Subcutaneous adipose tissue (tissue), 4 donors: ENCODE results near the gene TCF25. TPM values are rescaled to one million over a fixed set of nuclear protein-coding genes. Genes with fewer than 3 reads are reported as not detected.

Source experiments
- total RNA-seq, 4 donors: library from RNA; depleted of rRNA; stranded (reverse); fragments of >200 nt; gene quantifications; one replicate each; pipeline ENCODE4 v1.1.0, GENCODE V29; 2016
- TF ChIP-seq, protein P1 (sequence below): fragments of 450-650 bp; IDR thresholded peaks from one replicate; pipeline ENCODE4 v1.5.1; 2016; ENCODE audit warnings: low read depth, mild to moderate bottlenecking, control low read depth, antibody characterized with exemption, moderate library complexity

The TCF25 gene
- total RNA-seq, 4 donors from 2014 or later = 147 to 240 (median 148) TPM

- TF ChIP-seq, protein P1, sequence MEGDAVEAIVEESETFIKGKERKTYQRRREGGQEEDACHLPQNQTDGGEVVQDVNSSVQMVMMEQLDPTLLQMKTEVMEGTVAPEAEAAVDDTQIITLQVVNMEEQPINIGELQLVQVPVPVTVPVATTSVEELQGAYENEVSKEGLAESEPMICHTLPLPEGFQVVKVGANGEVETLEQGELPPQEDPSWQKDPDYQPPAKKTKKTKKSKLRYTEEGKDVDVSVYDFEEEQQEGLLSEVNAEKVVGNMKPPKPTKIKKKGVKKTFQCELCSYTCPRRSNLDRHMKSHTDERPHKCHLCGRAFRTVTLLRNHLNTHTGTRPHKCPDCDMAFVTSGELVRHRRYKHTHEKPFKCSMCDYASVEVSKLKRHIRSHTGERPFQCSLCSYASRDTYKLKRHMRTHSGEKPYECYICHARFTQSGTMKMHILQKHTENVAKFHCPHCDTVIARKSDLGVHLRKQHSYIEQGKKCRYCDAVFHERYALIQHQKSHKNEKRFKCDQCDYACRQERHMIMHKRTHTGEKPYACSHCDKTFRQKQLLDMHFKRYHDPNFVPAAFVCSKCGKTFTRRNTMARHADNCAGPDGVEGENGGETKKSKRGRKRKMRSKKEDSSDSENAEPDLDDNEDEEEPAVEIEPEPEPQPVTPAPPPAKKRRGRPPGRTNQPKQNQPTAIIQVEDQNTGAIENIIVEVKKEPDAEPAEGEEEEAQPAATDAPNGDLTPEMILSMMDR = no peak
These were observed 27.5 kb downstream of the TCF25 start for GRCh38 chr16:89900885-89901284.

DNA sequence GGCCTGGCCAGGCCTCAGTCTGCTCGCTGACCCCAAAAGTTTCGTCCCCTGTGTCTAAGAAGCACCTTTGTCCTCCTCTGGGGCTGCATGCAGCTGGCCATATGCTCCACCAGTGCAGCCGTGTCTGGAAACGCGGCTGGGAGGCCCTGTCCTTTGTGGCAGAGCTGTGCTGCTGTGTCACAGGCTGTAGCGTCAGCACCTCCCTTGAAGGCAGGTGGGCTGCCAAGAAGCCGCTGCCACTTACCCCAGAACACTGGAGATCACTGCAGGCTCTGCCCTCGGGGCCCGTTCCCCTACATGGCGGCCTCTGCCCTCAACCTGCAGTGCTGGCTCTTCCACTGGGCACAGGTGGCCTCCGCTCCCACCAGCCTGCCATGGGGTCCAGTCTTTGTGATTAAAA lies 29.6 kb downstream of the TCF25 start:
- TF ChIP-seq, protein P1 = no peak

- TF ChIP-seq, protein P1 = no peak
These were observed 30.6 kb downstream of the TCF25 start for GRCh38 chr16:89903908-89904515.

GRCh38 chr16:89904606-89905510 lies 31.5 kb downstream of the TCF25 start:
- TF ChIP-seq, protein P1 = no peak

- TF ChIP-seq, protein P1 = no peak
These were observed 32.2 kb downstream of the TCF25 start for GRCh38 chr16:89905511-89906139.

- TF ChIP-seq, protein P1 = no peak
These were observed 33.0 kb downstream of the TCF25 start for GRCh38 chr16:89906140-89907025.
